NT2/D1 (cell line): ENCODE data around the gene ARL8A.

Source experiments
- YY1 ChIP-seq: IDR thresholded peaks from 2 replicates; pipeline ENCODE4 v1.6.1; 2011; ENCODE audit not compliant: insufficient read length, insufficient read depth
- ZNF274 ChIP-seq: IDR thresholded peaks from 2 replicates; pipeline ENCODE4 v1.6.1; 2011; ENCODE audit warnings: mild to moderate bottlenecking, low read depth, low read length

DNA sequence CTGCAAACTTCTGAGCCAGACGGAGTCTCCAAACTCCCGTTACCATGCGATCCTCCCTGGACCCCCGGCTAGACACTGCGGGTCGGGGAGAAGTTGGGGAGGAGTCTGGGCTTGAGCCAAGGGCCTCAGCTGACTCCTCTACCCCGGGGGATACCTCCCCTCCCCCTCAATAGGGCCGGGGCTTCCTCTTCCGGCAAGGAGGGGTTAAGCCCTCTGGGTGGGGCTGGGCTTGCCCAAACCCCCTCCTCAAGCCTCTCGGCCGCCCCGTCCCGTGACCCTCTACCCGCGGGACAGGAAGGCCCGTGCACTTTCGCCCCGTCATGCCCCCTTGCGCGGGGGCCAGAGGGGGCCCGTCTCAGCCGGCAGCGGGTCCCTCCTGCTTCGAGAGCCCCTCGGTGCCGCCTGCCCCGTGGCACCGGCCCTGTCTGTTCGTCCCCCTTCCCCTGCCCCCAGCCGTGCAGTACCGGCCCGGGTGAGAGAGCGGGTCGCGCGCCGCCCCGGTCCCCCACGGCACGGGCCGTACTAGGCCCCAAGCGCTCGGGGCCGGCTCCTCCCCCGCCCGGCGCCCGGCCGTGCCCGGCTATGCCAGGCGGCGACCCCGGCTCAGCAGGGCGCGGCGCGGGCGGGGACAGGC, 652 bp downstream of the ARL8A start:
- TF ChIP-seq YY1 (no peak), ZNF274 (no peak)
